NOMO-1 (cell line): ENCODE data around the gene SCD5.

ENCODE experiments used
- DNase-seq, 2 experiments: peaks; one replicate each; lab custom pipeline; 2025; ENCODE audit not compliant: unreplicated experiment in 2 of 2; lab: John Stamatoyannopoulos, UW

Gene SCD5

GRCh38 chr4:82739287-82740190 lies 59.1 kb downstream of the SCD5 start:
- DNase-seq: peak; percentile 52 to 77

DNA sequence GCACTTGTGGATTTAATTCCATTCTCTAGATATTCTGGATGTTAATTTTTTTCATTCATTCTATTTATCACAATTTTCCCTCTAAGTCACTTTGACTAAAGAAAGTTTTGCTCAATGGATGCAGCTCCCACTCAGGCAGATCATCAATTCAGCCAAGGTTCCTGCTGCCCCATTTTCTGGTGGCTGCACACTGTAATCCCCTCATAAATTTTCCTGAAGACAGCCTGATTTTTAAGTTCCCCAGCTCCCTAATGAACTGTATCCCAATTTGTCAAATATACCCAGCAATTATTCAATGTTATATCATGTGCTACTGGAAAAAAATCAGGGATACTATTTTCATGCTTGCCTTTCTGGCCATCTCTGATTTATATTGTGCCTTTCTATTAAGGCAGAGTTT lies 61.2 kb downstream of the SCD5 start:
- DNase-seq: no peak

DNA sequence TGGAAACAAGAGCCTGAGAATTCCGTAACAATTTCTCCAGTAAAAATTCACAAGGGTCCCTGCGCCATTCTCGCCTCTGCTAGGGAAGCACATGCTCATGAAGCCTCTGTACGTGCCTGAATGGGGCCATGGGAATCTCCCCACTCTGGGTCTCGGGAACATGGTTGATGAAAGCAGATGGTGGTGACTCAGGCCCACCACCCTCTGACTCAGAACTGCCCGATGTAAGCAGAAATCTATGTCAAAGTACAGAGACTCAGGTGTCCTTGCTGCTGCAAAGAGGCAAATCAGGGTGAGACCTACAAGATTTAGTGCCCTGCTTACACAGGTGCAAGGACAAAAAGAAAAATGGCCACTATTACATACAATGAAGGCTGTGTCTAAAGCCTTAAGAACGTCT lies 65.0 kb downstream of the SCD5 start:
- DNase-seq: no peak

GRCh38 chr4:82728301-82728700 lies 70.3 kb downstream of the SCD5 start:
- no peak for DNase-seq

GRCh38 chr4:82726596-82726995 lies 72.0 kb downstream of the SCD5 start:
- DNase-seq: no peak

DNA sequence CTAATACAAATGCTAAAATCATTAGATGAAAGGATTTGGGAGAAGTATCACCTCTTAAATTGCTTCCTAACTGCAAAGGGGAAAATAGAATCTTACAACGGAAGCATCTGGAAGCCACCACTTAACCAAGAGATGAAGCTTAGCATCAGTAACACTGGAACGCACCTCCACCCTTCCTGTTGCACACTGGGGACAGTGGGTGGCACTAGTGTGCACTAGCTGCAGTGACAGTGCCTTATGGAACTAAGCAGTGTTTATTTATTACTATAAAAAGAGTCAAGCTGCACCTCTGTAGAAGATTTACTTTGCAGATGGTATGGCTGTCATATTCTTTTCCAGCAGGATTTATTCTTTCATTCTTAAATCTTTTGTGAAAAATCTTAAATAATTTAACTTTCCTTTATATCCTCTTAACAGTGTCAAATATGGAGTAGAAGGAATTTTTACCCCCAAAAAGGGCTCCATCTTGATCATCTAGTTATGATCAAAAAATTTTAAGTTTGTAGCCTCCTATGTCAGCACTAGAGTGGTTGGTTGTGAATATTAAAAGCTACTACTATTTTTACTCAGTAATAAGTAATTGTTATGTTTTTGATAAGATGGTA lies 76.7 kb downstream of the SCD5 start:
- peak in 1 of 2 experiments; percentile 15 for DNase-seq

DNA sequence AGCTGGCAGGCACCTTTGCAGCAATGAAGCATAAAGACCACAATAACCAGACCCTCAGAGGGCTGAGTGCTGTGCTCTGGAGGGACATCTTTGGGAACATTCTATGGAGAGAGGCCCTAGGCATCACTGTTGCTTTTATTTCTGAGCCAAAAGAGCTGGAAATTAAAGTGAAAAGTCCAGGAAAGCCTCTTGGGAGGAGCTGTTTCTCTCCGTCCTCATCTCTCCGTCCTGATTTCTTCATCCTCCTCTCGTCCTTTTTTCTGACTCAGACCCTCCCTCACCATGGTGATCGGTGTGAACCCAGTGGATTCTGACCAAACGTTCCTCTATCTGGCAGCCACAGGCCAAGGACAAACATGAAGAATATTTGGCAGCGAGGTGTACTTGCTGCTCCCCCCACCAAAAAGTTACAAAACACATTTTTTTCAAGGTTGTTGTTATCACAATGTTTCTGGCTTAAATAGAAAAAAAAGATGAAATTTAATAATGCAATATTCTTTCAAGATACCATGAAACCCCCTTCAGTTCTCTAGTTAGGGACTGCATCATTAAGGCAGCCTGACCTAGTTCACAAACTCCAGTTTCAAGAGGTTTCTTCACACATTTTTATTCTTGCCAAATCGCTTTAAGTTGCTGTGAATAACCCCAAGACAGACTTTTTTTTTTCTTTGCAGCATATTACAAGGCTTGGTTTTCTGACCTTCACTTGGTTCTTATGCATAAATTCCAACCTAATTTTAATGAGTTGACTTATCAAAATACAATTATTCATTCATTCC lies 80.2 kb downstream of the SCD5 start:
- no peak for DNase-seq

GRCh38 chr4:82715731-82716617 lies 82.6 kb downstream of the SCD5 start:
- peak in 1 of 2 experiments; percentile 17 for DNase-seq

- no peak for DNase-seq
Observed at GRCh38 chr4:82713856-82714255, 84.7 kb downstream of the SCD5 start.

DNA sequence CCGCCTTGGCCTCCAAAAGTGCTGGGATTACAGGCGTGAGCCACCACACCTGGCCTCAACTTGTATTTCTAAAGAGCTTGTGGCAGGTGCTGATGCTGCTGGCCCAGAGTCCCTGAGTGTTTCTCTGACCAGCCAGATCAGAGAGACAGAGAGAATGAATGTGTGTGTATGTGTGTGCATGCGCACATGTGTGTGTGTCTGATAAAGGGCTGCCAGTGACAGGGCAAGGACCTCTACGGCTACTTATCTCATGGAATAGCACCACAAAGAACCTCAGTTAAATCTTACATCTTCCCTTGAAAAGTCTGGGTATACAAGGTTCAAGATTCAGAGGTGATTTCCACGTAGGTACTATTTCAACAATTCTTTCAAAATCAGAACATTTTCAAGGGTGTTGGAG lies 86.0 kb downstream of the SCD5 start:
- DNase-seq: no peak

- DNase-seq: no peak
Observed at GRCh38 chr4:82711158-82711785, 87.3 kb downstream of the SCD5 start.

DNA sequence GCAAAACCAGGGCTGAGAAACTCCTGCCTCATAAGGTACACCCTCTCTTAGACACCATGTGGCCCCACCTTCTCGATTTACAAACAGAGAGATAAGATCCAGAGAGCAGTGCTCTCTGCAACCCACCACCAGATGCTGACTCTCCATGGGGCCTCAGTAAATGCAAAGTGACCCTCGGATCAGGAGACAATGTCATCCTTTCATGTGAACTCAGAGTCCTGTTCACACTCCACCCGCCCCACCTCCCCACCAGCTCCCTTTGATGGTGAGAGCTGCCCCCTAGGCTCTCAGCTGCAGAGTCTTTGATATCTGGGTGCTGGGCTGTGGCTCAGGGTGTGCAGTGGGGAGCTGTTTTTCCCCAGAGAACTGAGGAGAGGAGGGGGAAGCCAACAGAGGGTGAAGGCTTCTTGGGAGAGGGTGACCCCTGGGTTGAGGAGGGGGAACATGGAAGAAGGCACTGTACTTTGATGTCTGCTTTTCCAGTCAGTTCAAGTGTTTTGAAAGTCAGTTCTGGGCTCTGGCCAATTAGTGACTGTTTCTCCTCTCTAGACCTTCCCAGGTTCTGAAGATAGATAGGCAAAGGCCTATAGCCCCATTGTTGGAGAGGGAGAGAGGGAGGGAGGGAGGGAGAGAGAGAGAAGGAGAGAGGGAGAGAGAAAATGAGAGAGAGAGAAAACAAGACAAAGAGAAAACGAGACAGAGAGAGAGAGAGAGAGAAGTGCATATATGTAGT lies 88.2 kb downstream of the SCD5 start:
- no peak for DNase-seq

GRCh38 chr4:82708982-82709381 lies 89.6 kb downstream of the SCD5 start:
- no peak for DNase-seq

GRCh38 chr4:82706349-82707000 lies 92.1 kb downstream of the SCD5 start:
- no peak for DNase-seq

- no peak for DNase-seq
Observed at GRCh38 chr4:82705928-82706300, 92.7 kb downstream of the SCD5 start.

DNA sequence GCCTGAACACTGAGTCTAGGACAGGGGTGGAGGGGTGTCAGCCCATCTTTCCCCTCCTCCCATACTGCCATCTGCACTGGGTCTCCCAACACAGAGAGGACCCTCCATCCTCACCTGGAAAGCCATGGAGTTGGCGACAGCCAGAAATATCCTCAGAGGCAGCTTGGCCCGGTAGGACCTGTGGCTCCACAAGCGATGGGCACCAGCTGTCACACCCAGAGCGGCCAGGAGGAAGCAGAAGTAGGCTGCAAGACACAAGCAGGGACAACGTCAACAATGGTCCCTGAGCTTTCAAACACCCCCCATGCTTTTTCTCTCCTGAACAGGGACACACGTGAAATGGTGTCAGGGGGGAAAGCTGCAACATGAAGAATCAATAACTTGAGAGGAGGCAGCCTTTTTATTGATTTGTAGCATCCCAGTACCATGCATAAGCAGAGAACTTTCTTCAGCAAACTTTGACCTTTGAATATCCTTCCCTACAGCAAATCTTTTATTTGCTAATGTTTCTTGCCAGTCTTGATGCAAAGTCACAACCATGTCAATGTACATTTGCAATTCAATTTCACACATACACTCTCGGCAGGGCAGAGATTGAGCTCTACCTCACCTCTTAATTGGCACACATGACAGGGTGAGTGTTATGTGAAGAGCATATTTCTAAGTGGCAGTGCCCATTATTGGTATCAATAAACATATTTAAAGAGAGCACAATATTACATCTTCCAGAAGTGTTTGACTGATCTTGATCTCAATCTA lies 93.2 kb downstream of the SCD5 start:
- no peak for DNase-seq

DNA sequence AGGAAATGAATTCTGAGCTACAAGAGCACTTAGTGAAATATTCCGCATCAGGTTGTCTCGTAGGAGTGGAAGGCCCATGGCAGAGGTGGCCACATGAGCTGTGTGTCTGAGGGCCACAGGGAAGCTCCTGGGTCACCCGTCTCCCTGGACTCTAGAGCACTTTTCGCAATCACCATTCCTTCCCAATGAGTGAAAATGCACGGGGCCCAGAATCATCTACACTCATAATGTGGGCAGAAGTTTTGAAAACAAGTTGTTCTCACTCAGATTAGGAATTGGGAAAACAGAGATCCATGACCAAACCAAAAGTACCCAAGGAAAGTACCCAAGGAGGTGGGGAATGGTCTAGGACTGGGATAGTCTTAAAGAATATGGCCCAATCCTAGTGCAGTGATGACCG lies 94.4 kb downstream of the SCD5 start:
- DNase-seq: no peak

DNA sequence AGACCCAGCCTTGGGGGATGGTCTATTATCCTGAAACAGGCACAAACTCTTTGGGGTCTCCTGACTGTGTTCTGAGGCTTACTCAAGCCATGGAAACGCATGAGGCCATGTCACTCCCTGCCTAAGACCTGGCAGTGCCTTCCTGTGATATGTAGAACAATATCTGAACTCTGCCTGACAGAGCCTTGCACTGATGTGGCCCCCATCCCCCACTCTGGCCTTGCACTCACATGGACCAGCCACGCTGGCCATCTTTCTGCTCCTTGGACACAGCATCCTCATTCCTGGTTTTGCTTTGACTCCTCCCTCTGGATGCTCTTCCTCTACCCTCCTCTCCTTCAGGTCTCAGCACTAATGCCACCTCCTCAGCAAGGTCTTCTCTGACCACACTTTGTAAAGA lies 100.2 kb downstream of the SCD5 start:
- no peak for DNase-seq
